Trophoblast cell (in vitro differentiated cells and primary cell): ENCODE data around the gene MRPL45.
A peak's percentile ranks its signal among the peaks of the same experiment; 100 is the strongest.

Experiments
- DNase-seq, 2 donors: peaks; one replicate each; pipeline ENCODE4 v3.0.0-alpha.2; 2016
- H2AFZ ChIP-seq: 2 replicates; pipeline ENCODE4 v1.6.1; 2013; ENCODE audit warnings: low read length, moderate library complexity, mild to moderate bottlenecking; ENCODE audit not compliant: insufficient read depth, poor library complexity
- H2AK5ac ChIP-seq: 2 replicates; pipeline ENCODE4 v1.6.1; 2013; ENCODE audit warnings: mild to moderate bottlenecking, low read length
- H2BK120ac ChIP-seq: 2 replicates; pipeline ENCODE4 v1.6.1; 2013; ENCODE audit warnings: low read length, mild to moderate bottlenecking, moderate library complexity; ENCODE audit not compliant: insufficient read depth, poor library complexity
- H2BK12ac ChIP-seq: 2 replicates; pipeline ENCODE4 v1.6.1; 2013; ENCODE audit warnings: mild to moderate bottlenecking, low read length, moderate library complexity
- H2BK5ac ChIP-seq: 2 replicates; pipeline ENCODE4 v1.6.1; 2013; ENCODE audit warnings: low read length, low read depth, moderate library complexity, mild to moderate bottlenecking; ENCODE audit not compliant: poor library complexity
- H3K14ac ChIP-seq: 2 replicates; pipeline ENCODE4 v1.6.1; 2013; ENCODE audit warnings: mild to moderate bottlenecking, low read length
- H3K18ac ChIP-seq: 2 replicates; pipeline ENCODE4 v1.6.1; 2013; ENCODE audit warnings: mild to moderate bottlenecking, low read length
- H3K23ac ChIP-seq: 2 replicates; pipeline ENCODE4 v1.6.1; 2013; ENCODE audit warnings: low read length
- H3K27ac ChIP-seq: 2 replicates; pipeline ENCODE4 v1.5.1; 2013; ENCODE audit warnings: low read depth, mild to moderate bottlenecking, inconsistent platforms, low read length, moderate library complexity
- H3K27me3 ChIP-seq: 2 replicates; pipeline ENCODE4 v1.6.1; 2013; ENCODE audit warnings: inconsistent platforms, mild to moderate bottlenecking, low read length, moderate library complexity; ENCODE audit not compliant: insufficient read depth
- H3K36me3 ChIP-seq, 2 experiments: 1 replicate in 1 of 2; 2 replicates in 1 of 2; pipeline ENCODE4 v1.6.1; 2013; ENCODE audit warnings: low read length in 2 of 2, mild to moderate bottlenecking in 2 of 2, moderate library complexity in 1 of 2; ENCODE audit not compliant: insufficient read depth in 2 of 2, control insufficient read depth in 1 of 2
- H3K4ac ChIP-seq: 2 replicates; pipeline ENCODE4 v1.6.1; 2013; ENCODE audit warnings: low read depth, mild to moderate bottlenecking, low read length, moderate library complexity
- H3K4me1 ChIP-seq, 2 experiments: 1 replicate in 1 of 2; 2 replicates in 1 of 2; pipeline ENCODE4 v1.6.1; 2013; ENCODE audit warnings: low read length in 2 of 2, mild to moderate bottlenecking in 2 of 2, moderate library complexity in 1 of 2; ENCODE audit not compliant: insufficient read depth in 2 of 2, control insufficient read depth in 1 of 2
- H3K4me2 ChIP-seq: 2 replicates; pipeline ENCODE4 v1.6.1; 2013; ENCODE audit warnings: inconsistent platforms, mild to moderate bottlenecking, low read length, moderate library complexity
- H3K4me3 ChIP-seq: 2 replicates; pipeline ENCODE4 v1.5.1; 2013; ENCODE audit warnings: mild to moderate bottlenecking, low read depth, low read length, inconsistent platforms
- H3K79me1 ChIP-seq: one replicate; pipeline ENCODE4 v1.6.1; 2013; ENCODE audit warnings: low read length
- H3K79me2 ChIP-seq: 2 replicates; pipeline ENCODE4 v1.6.1; 2013; ENCODE audit warnings: low read length, mild to moderate bottlenecking; ENCODE audit not compliant: control insufficient read depth, insufficient read depth, poor library complexity
- H3K9ac ChIP-seq: 2 replicates; pipeline ENCODE4 v1.6.1; 2013; ENCODE audit warnings: mild to moderate bottlenecking, low read length
- H3K9me3 ChIP-seq: 2 replicates; pipeline ENCODE4 v1.6.1; 2013; ENCODE audit warnings: low read depth, mild to moderate bottlenecking, control low read depth, inconsistent platforms, low read length; ENCODE audit not compliant: insufficient read depth
- H4K12ac ChIP-seq: 2 replicates; pipeline ENCODE4 v1.6.1; 2013; ENCODE audit warnings: low read depth, mild to moderate bottlenecking, low read length, moderate library complexity
- H4K8ac ChIP-seq: 2 replicates; pipeline ENCODE4 v1.6.1; 2013; ENCODE audit warnings: low read depth, mild to moderate bottlenecking, low read length, moderate library complexity
- H4K91ac ChIP-seq: one replicate; pipeline ENCODE4 v1.6.1; 2013; ENCODE audit warnings: low read depth, mild to moderate bottlenecking, low read length, moderate library complexity
- WGBS: extraction: QIAGEN DNeasy Blood & Tissue Kit; methylation state at CpG from one replicate; pipeline ENCODE4 v1.1.7; 2013; ENCODE audit warnings: missing lambda C conversion rate; ENCODE audit not compliant: insufficient read length, insufficient coverage; ENCODE audit errors: extremely low coverage; 5-methylcytosine and 5-hydroxymethylcytosine counted together

The MRPL45 gene

DNA sequence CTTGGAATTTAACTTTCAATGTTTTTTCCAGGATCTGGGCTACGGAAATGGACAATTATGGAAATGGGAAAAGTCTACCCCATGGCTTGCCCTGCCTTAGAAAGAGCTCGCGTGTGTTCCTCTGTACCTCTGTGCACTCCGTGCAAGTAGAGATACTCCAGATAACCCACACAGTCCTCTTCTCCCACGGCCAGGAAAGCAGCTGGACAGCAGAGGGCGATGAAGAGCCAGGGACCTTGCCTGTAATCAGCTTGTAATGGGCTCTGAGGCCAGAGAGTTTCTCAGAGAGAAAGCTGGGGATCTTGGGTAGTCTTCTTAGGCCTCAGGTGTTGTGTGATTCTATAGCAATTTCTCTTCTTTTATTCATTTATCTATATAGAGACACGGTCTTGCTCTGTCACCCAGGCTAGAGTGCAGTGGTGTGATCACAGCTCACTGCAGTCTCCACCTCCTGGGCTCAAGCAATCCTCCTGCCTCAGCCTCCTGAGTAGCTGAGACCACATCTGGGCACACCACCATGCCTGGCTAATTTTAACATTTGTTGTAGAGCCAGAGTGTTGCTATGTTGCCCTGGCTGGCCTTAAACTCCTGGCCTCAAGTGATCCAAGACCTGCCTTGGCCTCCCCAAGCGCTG lies 52.2 kb downstream of the MRPL45 start:
- Histone ChIP-seq H3K4me3 (no peak overlapping the region), H4K91ac (no peak overlapping the region), H3K9me3 (no peaks in the 10 kb centered on the region), H2BK120ac (no peak overlapping the region), H3K27me3 (no peaks in the 10 kb centered on the region), H3K27ac (no peak overlapping the region), H3K79me1 (peaks cover 7% of the 10 kb centered on the region), H3K23ac (no peak overlapping the region), H3K4me1 (peaks cover 5 to 10% of the 10 kb centered on the region in 2 experiments), H3K9ac (no peak overlapping the region), H3K4me2 (no peak overlapping the region), H2BK5ac (no peak overlapping the region), H4K12ac (no peak overlapping the region), H2BK12ac (no peak overlapping the region), H3K36me3 (no peaks in the 10 kb centered on the region), H4K8ac (no peak overlapping the region), H2AFZ (no peak overlapping the region), H3K18ac (no peak overlapping the region), H3K4ac (no peak overlapping the region), H3K79me2 (peaks cover 6% of the 10 kb centered on the region), H3K14ac (no peak overlapping the region), H2AK5ac (no peak overlapping the region)
- WGBS, result no CpG with 5 or more reads among the region's 8 CpGs
- peak; percentile 79 to 91 for DNase-seq

DNA sequence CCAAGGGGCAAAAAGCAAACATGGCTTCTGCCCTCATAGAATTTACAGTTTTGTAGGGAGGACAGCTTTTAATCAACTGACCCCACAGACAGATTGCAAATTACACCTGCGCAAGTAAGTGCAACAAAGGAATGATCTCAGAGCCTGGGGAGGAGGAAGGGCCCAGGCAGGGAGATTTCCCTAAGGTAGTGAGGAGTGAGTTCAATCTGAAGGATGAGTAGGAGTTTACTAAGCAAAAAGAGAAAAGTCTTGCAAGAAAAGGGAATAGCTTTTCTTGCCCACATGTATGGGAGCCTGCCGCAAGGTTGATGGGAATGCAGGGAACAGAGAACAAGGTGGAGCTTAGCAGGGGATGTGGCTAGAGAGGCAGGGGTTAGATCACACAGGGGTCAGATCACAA lies 53.1 kb downstream of the MRPL45 start:
- no CpG with 5 or more reads among the region's 2 CpGs for WGBS
- Histone ChIP-seq H3K14ac (no peak overlapping the region), H2AK5ac (no peak overlapping the region), H3K23ac (no peak overlapping the region), H3K9me3 (no peaks in the 10 kb centered on the region), H4K12ac (no peak overlapping the region), H3K18ac (no peak overlapping the region), H2AFZ (no peak overlapping the region), H3K4me2 (no peak overlapping the region), H3K79me1 (peaks cover 7% of the 10 kb centered on the region), H3K4me1 (peaks cover 5 to 11% of the 10 kb centered on the region in 2 experiments), H2BK120ac (no peak overlapping the region), H4K91ac (no peak overlapping the region), H3K36me3 (no peaks in the 10 kb centered on the region), H3K9ac (no peak overlapping the region), H3K4ac (no peak overlapping the region), H3K79me2 (peaks cover 6% of the 10 kb centered on the region), H3K27ac (no peak overlapping the region), H3K27me3 (no peaks in the 10 kb centered on the region), H2BK5ac (no peak overlapping the region), H3K4me3 (no peak overlapping the region), H2BK12ac (no peak overlapping the region), H4K8ac (no peak overlapping the region)
- DNase-seq, result no peak

DNA sequence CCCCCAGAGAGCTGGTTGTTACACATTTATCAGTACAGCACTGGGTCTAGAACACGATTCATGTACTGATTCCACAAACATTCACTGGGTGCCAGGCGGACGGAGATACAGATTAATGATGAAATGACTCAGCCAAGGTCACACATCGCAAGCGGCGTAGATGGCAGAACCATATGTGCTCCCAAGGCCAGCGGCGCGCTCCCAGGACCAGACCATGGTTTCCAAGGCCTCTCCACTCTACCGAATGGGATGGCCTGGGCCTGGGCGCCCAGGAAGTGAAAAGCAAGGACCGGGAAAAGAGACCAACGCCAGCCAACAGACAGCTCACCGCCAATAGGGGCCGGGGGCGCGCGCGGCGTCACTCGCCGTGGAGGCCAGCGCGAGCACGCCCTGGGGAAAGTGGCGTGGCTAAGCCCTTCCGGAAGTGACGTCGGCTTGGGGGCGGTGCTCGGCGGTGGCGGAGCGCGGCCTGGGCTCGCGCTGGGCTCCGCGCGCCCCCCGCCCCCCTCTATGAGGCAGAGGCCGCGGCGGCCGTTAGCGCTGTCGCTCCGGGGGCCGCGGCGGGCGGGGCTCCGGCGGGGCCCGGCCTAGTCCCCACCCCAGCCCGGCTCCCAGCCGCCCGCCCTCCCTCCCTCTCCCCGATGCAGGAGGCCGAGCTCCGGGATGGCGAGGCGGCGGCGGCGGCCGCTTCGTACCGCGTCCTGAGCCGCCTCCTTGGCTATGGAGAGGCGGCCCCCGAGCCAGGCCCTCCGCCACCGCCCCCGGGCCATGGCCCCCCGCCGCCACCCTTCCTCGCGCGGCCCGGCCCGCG lies 54.6 kb downstream of the MRPL45 start, which contains the start of gene SOCS7:
Gene SOCS7 (plus strand): TSS at position 433 of the 811 bp plus-strand sequence. CDS start 209 bp downstream, at position 642.
- H3K36me3 ChIP-seq, result no peaks in the 10 kb centered on the region
- H3K4ac ChIP-seq, result peak within 1 kb of the TSS; percentile 64
- peak within 1 kb of the TSS; percentile 79 for H3K4me2 ChIP-seq
- H2BK5ac ChIP-seq, result peak within 1 kb of the TSS; percentile 39
- no peak within 1 kb of the TSS for H3K27ac ChIP-seq
- H2AK5ac ChIP-seq, result no peak within 1 kb of the TSS
- peak within 1 kb of the TSS; percentile 75 for H3K9ac ChIP-seq
- peaks cover 6% of the 10 kb centered on the region for H3K79me2 ChIP-seq
- H2BK120ac ChIP-seq, result peak within 1 kb of the TSS; percentile 39
- DNase-seq, result peak; percentile 87 to 94
- H3K23ac ChIP-seq, result no peak within 1 kb of the TSS
- peak within 1 kb of the TSS; percentile 97 for H4K8ac ChIP-seq
- no peaks in the 10 kb centered on the region for H3K27me3 ChIP-seq
- peak within 1 kb of the TSS; percentile 77 for H4K91ac ChIP-seq
- peak within 1 kb of the TSS; percentile 84 for H3K4me3 ChIP-seq
- H3K14ac ChIP-seq, result peak within 1 kb of the TSS; percentile 89
- peaks cover 7% of the 10 kb centered on the region for H3K79me1 ChIP-seq
- WGBS, result no CpG with 5 or more reads among the region's 84 CpGs
- no peaks in the 10 kb centered on the region for H3K9me3 ChIP-seq
- H2AFZ ChIP-seq, result peak within 1 kb of the TSS; percentile 94
- H2BK12ac ChIP-seq, result no peak within 1 kb of the TSS
- peaks cover 5 to 11% of the 10 kb centered on the region in 2 experiments for H3K4me1 ChIP-seq
- peak within 1 kb of the TSS; percentile 87 for H3K18ac ChIP-seq
- peak within 1 kb of the TSS; percentile 89 for H4K12ac ChIP-seq

DNA sequence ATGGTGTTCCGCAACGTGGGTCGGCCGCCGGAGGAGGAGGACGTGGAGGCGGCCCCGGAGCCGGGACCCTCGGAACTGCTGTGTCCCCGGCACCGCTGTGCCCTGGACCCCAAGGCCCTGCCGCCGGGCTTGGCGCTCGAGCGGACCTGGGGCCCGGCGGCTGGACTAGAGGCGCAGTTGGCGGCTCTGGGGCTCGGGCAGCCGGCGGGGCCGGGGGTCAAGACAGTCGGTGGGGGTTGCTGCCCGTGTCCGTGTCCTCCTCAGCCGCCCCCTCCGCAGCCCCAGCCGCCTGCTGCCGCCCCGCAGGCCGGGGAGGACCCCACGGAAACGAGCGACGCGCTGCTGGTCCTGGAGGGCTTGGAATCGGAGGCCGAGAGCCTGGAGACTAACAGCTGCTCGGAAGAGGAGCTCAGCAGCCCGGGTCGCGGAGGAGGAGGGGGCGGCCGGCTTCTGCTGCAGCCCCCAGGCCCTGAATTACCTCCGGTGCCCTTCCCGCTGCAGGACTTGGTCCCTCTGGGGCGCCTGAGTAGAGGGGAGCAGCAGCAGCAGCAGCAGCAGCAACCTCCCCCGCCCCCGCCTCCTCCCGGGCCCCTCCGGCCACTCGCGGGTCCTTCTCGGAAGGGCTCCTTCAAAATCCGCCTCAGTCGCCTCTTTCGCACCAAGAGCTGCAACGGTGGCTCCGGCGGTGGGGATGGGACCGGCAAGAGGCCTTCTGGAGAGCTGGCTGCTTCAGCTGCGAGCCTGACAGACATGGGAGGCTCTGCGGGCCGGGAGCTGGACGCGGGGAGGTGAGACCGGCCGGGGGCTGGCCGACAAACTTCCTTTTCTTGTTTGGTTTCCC lies 55.5 kb downstream of the MRPL45 start:
- H2AK5ac ChIP-seq, result no peak overlapping the region
- H3K4me2 ChIP-seq, result peak overlapping the region; percentile 79
- no peak overlapping the region for H3K23ac ChIP-seq
- WGBS, result no CpG with 5 or more reads among the region's 72 CpGs
- peak overlapping the region; percentile 75 for H3K9ac ChIP-seq
- peak overlapping the region; percentile 83 for H2AFZ ChIP-seq
- H3K18ac ChIP-seq, result peak overlapping the region; percentile 87
- H4K91ac ChIP-seq, result peak overlapping the region; percentile 70
- H2BK120ac ChIP-seq, result peak overlapping the region; percentile 12
- H3K4me3 ChIP-seq, result peak overlapping the region; percentile 84
- H4K8ac ChIP-seq, result peak overlapping the region; percentile 41
- no peaks in the 10 kb centered on the region for H3K9me3 ChIP-seq
- no peak overlapping the region for H2BK12ac ChIP-seq
- H3K79me2 ChIP-seq, result peaks cover 6% of the 10 kb centered on the region
- peaks cover 5 to 12% of the 10 kb centered on the region in 2 experiments for H3K4me1 ChIP-seq
- H2BK5ac ChIP-seq, result peak overlapping the region; percentile 39
- DNase-seq, result peak in 1 of 2 donors; percentile 33
- peak overlapping the region; percentile 89 for H3K14ac ChIP-seq
- H3K27me3 ChIP-seq, result no peaks in the 10 kb centered on the region
- peak overlapping the region; percentile 64 for H3K4ac ChIP-seq
- no peak overlapping the region for H3K27ac ChIP-seq
- peaks cover 7% of the 10 kb centered on the region for H3K79me1 ChIP-seq
- no peaks in the 10 kb centered on the region for H3K36me3 ChIP-seq
- H4K12ac ChIP-seq, result peak overlapping the region; percentile 11
